NCI-H2107 treated with DMSO at 0.1 percent for 48 hours (cell line): ENCODE results near the gene NHS.

Experiments
- DNase-seq: peaks from one replicate; lab custom pipeline; 2025; ENCODE audit not compliant: unreplicated experiment; lab: John Stamatoyannopoulos, UW

Gene NHS

DNA sequence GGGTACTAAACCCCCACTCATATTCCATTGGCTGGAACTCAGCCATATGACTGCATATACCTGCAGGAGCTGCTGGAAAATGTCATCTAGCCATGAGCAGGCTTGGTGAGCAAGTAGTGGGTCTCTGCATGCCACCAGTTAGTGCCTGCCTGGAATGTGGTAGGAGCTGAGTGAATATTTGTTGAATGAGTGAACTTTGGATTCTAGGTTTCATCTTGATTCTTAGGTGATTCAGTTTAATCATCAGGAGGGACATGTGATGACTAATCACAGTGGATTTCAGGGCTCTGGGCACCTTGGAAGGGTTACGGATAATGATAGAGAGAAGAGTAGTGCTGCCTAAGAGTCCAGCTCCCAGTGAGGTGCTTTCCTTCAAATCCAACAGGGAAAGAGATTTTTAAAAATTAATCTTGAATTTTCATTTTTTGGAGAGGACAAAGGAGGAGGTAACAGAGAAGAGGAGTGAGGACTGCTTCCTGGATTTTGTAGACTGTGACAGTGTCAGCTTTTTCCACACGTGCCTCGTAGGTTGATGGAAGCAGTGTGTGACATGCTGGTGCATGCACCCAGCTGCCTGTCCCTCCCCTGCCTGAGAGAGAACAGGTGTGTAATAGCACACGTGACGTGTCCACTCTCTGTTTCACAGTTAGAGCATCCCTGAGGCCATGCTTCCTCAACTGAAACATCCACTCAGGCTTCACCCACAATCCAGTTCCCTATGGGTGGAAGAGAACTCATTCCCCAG lies 30.4 kb downstream of the NHS start:
- DNase-seq = no peak

DNA sequence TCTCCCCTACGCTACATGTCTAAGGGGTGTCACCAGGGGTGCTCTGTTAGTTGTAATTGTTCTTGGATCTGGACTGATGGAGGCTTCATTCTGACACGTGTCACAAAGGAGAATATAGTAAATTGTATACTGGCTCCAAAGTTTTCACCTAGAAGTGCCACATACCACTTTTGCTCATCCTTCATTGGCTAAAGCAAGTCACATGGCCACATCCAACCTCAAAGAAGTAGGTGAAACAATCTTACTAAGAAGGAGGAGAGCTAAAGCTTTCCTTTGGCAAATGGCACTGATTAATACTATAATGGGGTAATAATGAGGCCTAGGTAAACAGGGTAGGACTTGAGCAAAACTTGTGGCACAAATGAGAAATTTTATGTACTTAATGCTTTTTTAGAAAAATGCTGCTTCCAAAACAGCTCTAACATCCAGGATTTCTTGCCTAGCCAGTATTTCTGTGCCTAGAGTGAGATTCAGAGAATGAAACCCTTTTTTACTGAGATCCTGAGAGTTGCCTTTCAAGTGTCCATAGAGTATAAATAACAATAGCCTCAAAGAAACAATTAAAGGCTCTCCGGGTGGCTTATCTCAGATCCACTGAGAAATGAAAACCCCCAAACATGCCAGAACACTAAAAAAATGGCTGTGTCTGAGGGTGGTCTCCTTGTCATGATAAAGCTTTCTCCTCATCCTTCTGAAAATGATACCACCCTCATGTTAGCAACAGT lies 34.7 kb downstream of the NHS start:
- no peak for DNase-seq

DNA sequence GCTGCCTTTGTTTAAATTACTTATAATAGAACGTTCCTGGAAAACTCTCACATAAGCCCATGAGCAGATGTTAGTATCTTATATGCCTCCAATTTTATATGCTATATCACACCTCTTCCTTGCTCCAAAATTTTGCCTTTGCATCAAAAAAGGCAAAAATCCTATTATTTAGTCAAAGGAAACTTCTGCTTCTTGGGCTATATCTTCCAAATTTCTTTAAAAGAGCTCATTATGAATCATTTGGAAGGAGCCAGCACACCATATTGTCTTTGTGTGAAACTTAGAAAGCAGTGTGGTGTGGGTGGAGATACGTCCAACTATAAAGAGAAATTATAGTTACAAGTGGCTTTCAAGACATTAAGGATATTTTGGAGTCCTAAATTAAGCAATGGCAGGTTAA lies 35.7 kb downstream of the NHS start:
- DNase-seq = no peak

DNA sequence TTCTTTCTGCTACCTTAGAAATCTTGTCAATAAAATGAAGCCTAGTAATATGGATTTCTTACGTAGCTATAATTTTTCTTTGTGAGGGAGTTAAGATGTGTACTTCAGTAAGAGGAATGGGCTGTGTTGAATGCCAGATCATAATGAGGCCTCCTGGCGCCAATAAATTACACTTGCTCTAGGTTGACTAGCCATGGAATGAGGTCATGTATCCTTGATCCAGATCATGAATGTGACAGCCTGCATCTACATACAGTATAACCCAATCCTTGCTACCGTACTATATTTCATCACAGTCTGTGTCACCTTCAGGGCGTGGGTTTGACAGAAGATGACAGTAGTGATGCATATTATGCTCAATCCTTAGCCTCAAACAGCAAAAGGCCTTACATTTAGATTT lies 36.2 kb downstream of the NHS start:
- peak; percentile 29 for DNase-seq

DNA sequence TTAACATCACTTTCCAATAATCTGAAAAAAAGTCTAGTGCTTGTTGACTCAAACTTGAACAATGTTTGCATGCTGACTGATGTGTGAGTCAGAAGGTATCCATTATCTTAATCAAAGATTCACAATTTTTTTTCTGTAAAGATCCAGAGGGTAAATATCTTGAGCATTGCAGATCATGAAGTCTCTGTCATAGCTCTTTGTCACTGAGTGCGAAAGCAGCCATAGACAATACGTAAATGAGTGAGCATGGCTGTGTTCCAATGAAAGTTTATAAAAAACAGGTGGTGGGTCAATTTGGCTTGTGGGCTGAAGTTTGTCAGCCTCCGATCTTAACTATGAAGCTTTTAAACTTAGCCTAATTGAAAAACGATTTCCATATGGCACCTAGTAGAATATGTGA lies 37.7 kb downstream of the NHS start:
- DNase-seq = no peak

DNA sequence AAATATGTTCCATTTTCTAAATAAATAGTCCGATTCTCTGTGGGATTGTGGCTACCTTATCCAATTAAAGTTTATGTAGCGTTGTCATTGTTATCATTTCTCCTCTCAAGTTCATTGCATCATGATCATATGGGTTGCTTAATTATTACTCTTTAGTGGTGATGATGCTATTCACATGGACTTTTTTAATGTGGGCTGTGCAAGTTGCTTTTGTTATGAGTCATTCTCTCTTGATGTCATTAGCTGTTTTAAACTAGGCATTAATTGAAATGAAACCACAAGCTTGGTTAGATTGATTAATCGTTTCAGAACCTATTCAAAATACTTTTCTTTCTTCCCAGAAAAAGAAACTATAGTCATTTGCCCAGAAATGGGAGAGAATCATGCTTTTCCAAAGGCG lies 38.2 kb downstream of the NHS start:
- no peak for DNase-seq

DNA sequence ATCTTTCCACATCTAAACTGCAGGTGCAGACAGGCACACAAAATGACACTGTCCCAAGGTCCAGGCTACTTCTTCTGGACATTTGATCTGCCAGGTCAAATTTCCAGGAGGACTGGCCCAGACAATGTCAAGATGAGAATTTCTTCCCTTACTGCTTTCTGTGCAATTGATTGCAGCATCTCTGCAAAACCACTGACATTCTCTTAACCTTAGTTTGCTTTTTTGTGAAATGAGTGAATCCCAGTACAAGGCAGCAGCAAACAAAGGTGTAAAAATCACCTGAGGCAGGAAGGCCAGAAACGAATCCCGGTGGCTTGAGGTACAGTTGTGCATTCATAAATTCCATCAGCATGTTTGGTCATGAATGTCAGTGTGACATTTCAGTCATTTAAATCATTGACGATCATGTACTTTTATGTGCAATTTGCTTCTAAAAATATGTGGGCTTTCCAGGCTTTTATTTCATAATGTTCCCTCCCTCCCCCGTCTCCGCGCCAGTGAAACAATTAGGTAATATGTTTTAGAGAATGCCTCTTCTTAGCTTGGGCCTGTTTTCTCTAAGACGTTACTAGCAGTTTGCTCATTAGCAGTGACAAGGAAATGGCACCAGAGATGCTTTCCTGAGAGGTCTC lies 39.1 kb downstream of the NHS start:
- DNase-seq = no peak

DNA sequence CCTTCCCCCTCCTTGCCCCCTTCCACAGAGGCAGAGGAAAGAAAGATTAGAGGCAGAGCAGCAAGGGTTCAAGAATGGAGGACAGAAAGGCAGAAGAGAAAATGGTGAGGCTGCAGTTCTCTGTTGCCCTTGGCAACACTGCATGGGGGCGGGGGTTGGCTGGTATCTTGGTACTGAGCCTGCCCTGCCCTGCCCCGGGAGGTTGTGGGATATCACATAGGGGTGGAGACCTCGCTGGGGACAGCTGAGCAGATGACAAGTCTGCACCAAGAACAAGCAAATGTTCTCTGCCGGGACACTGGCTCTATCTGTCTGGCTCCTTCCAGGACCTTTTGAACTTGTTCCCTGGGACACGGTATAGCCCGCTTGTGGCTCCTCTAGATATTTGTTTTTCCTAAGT lies 39.8 kb downstream of the NHS start:
- no peak for DNase-seq

DNA sequence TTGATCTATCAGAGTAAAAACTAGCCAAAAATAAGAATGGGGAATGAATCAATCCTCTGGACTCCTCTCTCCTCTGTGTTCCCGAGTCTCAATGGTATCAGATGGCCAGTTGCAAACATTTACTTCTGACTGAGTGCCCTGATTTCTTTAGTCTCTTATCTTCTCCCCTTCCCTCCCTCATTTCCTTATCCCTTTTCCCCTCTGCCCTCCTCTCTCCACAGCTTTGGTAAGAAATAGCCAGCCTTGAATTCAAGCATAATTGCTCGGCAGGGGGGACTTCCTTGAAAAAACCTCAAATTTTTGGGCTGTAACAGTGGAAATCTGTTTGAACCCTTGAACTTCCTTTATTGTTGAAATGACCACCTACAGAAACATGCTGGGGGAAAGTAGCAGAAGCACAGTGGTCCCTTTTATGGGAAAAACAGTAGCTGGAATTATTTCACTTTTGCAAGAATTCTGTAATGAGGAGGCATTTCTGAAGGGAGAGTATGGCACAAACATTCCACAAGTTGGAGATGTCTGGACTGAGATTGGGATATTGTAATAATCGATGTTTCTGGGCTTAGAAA lies 40.3 kb downstream of the NHS start:
- DNase-seq = no peak

DNA sequence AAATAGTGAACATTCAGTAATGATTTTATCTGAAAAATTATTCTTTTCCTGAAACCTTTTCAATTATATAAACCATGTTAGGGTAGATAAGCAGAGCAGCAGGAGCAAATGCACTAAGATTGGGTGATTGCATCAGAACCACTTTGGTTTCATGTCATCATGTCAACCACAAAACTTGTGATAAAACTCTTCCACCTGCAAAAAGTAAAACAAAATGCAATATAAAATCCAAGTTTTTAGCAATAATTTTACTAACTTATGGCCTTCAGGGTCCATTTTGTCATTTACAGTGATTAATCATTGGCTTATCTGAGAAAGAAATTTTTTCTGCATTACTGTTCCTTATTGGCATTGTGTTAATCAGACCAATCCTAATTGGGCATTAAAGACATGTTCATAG lies 42.4 kb downstream of the NHS start:
- DNase-seq = no peak

DNA sequence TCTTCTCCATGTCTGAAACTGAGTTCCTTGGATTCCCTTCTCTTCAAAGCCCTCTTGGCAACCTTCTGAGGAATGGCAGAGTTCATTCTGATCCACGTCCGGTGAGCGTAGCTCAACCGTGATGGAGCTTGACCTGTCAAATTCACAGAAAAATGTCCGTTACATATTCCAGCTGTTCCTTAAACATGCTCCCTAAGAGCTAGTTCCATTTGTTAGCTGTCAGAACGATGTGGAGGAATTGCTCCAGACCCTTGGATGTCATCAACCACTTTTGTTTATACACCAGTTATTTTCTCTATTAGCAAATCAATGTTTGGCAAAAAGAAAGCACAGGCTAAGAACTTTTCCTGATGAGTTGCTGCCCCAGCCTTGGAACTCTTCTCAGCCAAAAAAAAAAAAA lies 50.1 kb downstream of the NHS start:
- no peak for DNase-seq

DNA sequence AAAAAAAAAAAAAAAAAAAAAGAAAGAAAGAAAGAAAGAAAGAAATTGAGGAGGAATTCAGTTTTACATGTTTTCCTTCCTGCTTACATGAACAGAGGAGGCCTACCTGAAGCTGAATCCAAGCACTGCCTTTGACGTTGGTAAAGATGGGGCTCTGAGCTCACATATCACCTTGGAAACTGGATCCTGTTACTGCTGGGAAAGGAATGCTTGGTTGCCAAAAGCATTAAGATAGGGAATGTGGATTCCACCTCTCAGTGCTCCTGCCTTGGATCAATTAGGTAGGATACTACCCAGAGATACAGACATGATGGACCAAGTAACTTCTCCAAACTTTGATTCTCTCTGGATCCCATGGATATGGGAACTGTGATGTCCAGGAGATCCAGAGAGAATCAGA lies 50.6 kb downstream of the NHS start:
- no peak for DNase-seq

DNA sequence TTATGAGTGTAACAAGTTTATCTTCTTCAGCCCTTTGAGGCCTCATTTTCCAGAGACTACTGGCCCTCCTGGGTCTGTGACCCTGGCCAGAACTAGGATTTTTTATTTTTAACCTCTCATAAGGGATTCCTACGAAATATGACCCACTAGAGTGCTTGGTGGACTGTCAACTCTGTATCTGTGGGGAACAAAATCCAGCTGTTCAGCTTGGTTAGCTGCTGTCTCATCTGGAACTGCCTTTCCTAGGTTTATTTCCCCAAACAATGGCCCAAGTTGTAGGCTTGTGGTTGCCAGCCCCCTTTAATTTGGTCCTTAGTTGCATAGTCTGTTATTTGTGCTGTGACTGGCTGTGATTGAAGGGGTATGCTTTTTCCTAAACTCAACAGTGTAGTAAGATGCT lies 56.2 kb downstream of the NHS start:
- DNase-seq = no peak

DNA sequence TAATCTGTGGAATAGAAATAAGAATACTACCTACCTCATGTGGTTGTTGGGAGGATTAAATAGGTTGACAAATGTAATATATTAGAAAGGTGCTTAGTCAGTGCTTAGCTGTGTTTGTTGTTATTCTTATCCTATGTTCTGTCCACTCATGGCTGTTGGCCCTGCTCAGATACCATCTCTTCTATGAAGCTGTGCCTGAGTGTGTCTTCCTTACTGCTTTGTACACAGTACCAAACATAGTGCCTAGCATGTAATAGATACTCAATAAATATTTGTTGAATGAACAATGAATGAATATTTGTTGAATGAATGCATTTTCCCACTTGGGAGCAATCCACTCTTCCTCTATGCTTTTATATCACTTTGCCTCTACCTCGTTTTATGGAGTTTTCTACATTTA lies 57.2 kb downstream of the NHS start:
- no peak for DNase-seq

DNA sequence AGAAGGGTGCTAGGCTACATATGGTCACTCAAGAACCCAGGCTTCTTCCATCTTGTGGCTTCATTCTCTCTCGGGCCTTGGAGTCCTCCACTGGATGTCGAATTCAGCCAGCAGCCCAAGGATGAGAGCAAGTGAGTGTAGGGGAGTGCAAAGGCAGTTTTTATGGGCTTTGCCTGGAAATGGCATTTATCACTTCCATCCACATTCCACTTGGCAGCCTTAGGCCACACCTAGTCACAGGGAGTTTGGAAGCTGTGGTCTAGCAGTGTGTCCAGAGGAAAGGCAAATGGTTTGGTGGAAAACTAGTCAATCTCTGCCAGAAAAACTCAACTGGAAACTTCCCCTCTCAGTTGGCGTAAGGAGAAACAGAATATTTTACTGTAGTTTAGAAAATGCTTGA lies 59.0 kb downstream of the NHS start:
- no peak for DNase-seq

DNA sequence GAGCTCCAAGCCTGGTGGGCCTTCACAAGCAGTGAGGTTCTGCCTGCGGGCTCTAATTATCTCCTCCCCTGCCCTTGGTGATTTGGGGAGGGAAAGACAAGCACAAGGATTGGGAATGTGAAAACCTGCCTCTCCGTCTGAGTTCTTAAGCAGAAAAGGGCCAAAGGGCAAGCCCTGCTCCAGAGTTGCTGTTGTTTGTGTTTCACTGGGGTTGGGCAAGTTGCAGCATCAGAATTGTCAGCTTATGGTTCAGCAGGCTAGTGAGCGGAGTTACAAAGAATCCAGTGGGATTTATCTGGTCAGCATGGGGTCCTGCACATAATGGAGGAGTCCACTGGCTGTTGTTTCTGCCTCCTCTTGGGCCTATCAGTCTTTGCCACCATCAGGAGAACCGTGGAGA lies 60.5 kb downstream of the NHS start:
- no peak for DNase-seq

DNA sequence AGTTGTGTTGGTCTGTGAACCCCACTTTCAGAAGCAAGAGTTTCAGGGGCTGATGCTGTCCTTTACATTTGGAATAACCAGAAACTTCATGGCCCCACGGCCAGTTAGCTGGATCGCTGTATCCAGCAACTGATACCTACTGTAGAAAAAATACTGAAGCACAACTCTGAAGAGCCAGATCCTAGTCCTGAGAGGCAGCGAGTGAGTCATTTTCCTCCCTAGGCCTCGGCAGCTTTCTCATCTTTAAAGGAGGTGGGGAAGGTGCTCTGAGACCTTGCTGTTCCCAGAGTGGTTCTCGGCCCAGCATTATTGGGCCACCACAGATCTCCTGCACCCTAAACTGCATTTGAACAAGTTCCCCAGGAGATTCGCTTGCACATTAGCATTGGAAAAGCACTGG lies 63.2 kb downstream of the NHS start:
- DNase-seq = no peak

DNA sequence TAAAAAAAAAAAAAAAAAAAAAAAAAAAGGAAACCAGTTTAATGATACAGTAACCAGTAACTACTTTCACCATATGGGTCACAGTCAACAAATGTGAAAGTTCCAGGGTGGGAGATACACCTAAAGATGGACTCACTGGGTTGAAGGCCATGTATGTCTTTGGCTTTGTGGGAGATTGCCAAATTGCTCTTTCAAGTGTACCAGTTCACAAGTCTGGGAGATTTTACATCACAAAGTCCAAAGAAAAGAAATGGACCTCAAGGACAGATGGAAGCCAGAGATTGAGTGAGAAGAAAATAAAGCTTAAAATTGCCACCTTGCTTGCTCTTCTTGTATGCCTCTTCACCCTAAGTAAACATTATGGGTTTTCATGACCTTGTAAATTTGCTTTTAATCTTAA lies 65.3 kb downstream of the NHS start:
- DNase-seq = no peak

DNA sequence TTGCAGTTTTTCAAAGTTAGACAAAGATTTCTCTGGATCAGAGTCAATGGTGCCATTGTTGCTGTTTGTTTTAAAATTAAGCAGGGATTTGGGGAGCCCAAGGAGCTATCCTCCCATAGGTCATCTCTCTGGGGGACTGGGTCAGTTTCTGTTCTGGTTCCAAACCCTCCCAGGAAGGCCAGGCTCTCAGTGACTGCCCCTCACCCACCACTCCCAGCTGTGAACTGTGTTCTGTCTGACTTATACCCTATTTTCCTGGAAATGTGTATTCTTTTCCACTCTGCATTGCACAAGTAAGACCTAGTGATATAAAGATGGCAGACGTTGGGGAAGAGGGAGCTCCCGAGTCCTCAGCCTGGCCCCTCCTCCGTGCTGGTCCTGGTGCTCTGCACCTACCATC lies 65.8 kb downstream of the NHS start:
- no peak for DNase-seq

DNA sequence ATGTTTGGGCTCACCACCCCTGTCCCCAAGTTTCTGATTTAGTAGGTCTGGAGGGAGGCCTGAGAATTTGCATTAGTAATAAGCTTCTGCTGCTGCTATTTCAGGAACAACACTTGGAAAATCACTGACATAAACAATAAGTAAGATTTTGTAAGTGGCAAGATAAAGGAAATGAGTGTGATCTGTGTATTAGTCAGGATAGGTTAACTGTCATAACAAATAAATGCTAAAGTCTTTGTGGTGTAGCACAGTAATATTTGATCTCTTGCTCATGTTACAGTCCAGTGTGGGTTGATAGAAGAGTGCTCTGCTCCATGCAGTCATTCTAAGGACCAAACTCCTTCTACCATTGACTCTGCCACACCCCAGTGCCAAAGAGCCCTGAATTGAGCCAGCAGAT lies 67.0 kb downstream of the NHS start:
- DNase-seq = no peak

DNA sequence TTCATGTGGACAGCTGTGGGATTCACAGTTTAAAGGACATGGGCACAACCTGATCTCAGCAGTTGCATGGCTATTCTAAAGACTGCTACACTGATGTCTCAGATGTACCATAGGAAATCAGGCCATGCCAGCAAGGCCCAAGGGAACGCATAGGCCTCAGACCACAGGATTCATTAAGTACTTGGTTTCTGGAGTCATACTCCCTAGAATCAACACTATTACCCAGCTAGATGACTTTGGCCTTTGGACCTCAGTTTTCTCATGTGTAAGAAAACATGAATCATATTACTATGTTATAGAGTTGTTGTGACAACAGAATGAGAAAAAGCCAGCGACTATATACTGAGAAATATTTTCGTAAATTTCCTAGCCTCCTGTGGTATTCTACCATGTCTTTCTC lies 67.9 kb downstream of the NHS start:
- DNase-seq = no peak

DNA sequence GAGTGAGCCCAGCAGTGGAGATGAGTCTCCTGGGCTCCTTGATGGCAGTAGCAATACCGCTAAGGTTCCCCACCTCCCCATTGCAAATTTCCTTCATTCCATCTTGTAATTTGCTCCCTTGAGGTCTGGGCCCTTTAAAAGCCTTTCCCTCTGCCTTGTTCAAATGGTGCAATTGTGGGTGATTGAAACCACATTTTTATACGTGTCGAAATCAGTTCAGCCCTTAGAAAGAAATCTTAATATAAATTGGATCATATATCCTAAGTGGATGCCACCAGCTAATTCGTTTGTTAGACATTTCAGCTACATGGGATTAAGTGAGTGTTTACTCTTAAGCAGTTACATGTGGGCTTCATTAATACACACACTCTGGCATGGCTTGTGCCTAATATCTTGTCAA lies 68.6 kb downstream of the NHS start:
- no peak for DNase-seq
